ENCODE data around the gene GABARAP. TPM values are rescaled to one million over a fixed set of nuclear protein-coding genes. Genes with fewer than 3 reads are reported as not detected.

Gene GABARAP
- total and polyA plus RNA-seq, 2 of the 8 experiments (the other 6 are each of a cell fraction or from before 2014, with no cell fraction given) = 252 to 581 TPM

DNA sequence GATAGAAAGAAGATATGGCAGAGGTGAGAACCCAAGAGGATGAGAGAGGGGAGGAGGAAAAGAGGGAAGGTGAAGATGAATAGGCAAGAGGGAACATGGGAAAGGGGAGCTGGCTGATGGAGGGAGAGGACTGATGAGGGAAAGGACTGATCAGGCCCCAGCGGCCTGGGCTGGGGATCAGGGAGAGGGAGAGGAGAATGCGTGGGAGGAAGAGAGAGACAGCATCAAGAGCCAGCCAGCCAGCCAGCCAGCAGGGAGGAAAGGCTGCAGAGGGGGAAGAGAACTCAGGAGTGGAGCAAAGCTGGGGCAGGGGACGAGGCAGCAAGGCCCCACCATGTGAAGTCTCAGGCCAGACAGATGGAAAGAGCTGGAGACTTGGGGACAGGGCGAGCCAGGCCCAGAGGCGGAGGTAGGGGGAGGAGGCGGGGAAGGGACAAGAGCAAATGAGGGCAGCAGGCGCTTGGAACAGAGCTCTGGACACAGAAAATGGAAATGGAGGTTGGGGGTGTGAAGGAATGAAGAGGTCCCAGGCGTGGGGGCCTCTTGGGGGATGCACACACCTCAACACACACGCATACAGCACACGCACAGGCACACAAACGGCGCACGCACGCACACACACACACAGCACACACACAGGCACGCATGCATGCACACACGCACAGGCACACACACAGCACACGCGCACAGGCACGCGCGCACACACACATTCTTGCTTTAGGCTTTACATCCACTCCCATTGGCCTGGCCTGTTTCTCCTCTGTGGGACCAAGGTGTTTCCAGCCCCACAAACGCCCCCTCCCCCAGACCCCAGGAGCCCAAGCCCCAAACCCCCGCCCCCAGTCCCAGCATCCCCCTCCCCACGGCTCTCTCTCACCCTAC is 34.9 kb downstream of the GABARAP start:
- Histone ChIP-seq H3K18ac (ENCODE audit: extremely low read depth, low read length) (peak overlapping the region; percentile 94), H3K4me2 (ENCODE audit: insufficient read depth in 1 of 2, low read depth in 2 of 2, low read length in 2 of 2) (peak overlapping the region; percentile 71 to 91), H2BK15ac (ENCODE audit: low read length) (peak overlapping the region; percentile 100), H3K36me3 (ENCODE audit: control insufficient read depth in 2 of 4, insufficient read depth in 4 of 4, low read length in 3 of 4) (peaks cover 14 to 18% (median 15%) of the 10 kb centered on the region in 4 experiments), H3K14ac (ENCODE audit: insufficient read length) (no peak overlapping the region), H4K20me1 (replicated peaks in 1 of 2; ENCODE audit: control insufficient read depth in 1 of 2, insufficient read depth in 2 of 2, low read length in 2 of 2) (peaks cover 3 to 20% of the 10 kb centered on the region in 2 experiments), H2BK20ac (ENCODE audit: low read length) (0 out of 2 replicates have a peak overlapping the region, but pooled peaks have one; percentile 93), H3K79me2 (ENCODE audit: control insufficient read depth in 1 of 2, insufficient read depth in 2 of 2, low read length in 2 of 2) (peaks cover 0 to 52% of the 10 kb centered on the region in 2 experiments; a peak in 2 of 4 replicates), H3K27me3 (replicated peaks in 1 of 4; ENCODE audit: control insufficient read depth in 3 of 4, extremely low read depth in 1 of 4, insufficient read depth in 3 of 4, low read length in 3 of 4) (no peaks in the 10 kb centered on the region; a peak in 1 of 7 replicates), H2AFZ (ENCODE audit: low read length) (no peak overlapping the region), H3K23me2 (ENCODE audit: low read depth, low read length) (peaks cover 26% of the 10 kb centered on the region; the same call in 1 of the 2 replicates), H2BK120ac (replicated peaks; ENCODE audit: low read depth, low read length) (peak overlapping the region; percentile 84), H2AK5ac (ENCODE audit: low read depth, low read length) (peak overlapping the region; percentile 93), H2BK5ac (ENCODE audit: low read depth, low read length) (peak overlapping the region; percentile 86), H3K4me1 (replicated peaks in 1 of 4; ENCODE audit: control insufficient read depth in 3 of 4, insufficient read depth in 4 of 4, low read length in 3 of 4) (peaks cover 8 to 42% (median 32%) of the 10 kb centered on the region in 4 experiments), H2BK12ac (ENCODE audit: low read depth, low read length) (peak overlapping the region; percentile 94; the same call in 1 of the 2 replicates), H3K9ac (replicated peaks in 1 of 4; ENCODE audit: extremely low read depth in 1 of 4, low read depth in 3 of 4, low read length in 3 of 4) (peak overlapping the region in 3 of 4 experiments; percentile 29 to 45 (median 40); a peak in 3 of 7 replicates), H4K5ac (ENCODE audit: insufficient read length, low read depth, low read length) (peak overlapping the region; percentile 41), H3K79me1 (ENCODE audit: low read depth, low read length) (peaks cover 26% of the 10 kb centered on the region), H3K9me3 (ENCODE audit: insufficient read depth in 2 of 2, low read depth in 1 of 2, low read length in 1 of 2) (no peaks in the 10 kb centered on the region), H3K23ac (ENCODE audit: insufficient read length) (no peak overlapping the region), H3K56ac (replicated peaks; ENCODE audit: insufficient read length, low read depth, low read length) (no peak overlapping the region), H4K8ac (ENCODE audit: extremely low read depth, insufficient read depth, low read length) (no peak overlapping the region; the same call in 1 of the 2 replicates), H3K4me3 (ENCODE audit: extremely low read depth in 1 of 4, insufficient read depth in 2 of 4, low read depth in 3 of 4, low read length in 4 of 4) (peak overlapping the region; percentile 36 to 62 (median 42); a peak in 7 of 8 replicates), H3K27ac (ENCODE audit: low read depth, low read length) (no peak overlapping the region), H3K4ac (replicated peaks; ENCODE audit: insufficient read length, low read depth, low read length) (peak overlapping the region; percentile 98), H4K91ac (replicated peaks; ENCODE audit: insufficient read length, low read length) (peak overlapping the region; percentile 100)
- CTCF ChIA-PET (ENCODE audit: partially characterized antibody) = interaction anchor here (0.6 to 2.4 kb wide), 7 partner anchors 14 to 162 kb away, joined by 3 to 10 read pairs (median 3); no protein-coding TSS in a partner anchor
- 69% methylated on average over 18 of the region's 24 CpGs; no CpG with 5 or more reads in 1 of the 2 experiments for WGBS, 2 experiments (ENCODE audit: extremely low coverage in 1 of 2, insufficient coverage in 1 of 2, insufficient read length in 1 of 2, insufficient replicate concordance in 2 of 2, low coverage in 1 of 2, low lambda C conversion rate in 2 of 2, missing lambda C conversion rate in 1 of 2)
- peak; percentile 50; the same call in 1 of the 2 replicates for TF ChIP-seq EGR1 (IDR thresholded peaks at IDR 0.05; ENCODE audit: borderline replicate concordance, low read depth, low read length)
- TF ChIP-seq SIRT6 (IDR thresholded peaks at IDR 0.05; ENCODE audit: low read length) = no peak
- no peak for TF ChIP-seq KDM5A (IDR thresholded peaks at IDR 0.05; ENCODE audit: low read length)
- TF ChIP-seq KDM1A (IDR thresholded peaks at IDR 0.05; ENCODE audit: borderline replicate concordance, low read length) = peak; percentile 17; the same call in 1 of the 2 replicates
- 0 out of 2 replicates have a peak, but pooled peaks have one; percentile 6 for TF ChIP-seq RBBP5 (IDR thresholded peaks at IDR 0.05; ENCODE audit: borderline replicate concordance, low read depth, low read length)
- FAIRE-seq (no peak), DNase-seq (ENCODE audit: low read depth in 1 of 2, low spot score in 2 of 2) (no peak)
- POLR2A ChIA-PET (ENCODE audit: partially characterized antibody) = interaction anchor here (0.7 to 2.5 kb wide), 17 partner anchors 11 to 395 kb away, joined by 3 to 18 read pairs (median 5); partner anchors contain the start of genes ACADVL, CLDN7, CTDNEP1 and DLG4
